GM19463 (cell line): ENCODE results near the gene EPS8L3.

Experiments used
- ATAC-seq: cut with Tn5 transposase; IDR thresholded peaks from one replicate; pipeline ENCODE4 v1.9.1; 2021; ENCODE audit warnings: mild to moderate bottlenecking, moderate library complexity; ENCODE audit not compliant: unreplicated experiment

EPS8L3 gene

GRCh38 chr1:109793486-109794318, 30.0 kb upstream of the EPS8L3 start:
- ATAC-seq = no peak

DNA sequence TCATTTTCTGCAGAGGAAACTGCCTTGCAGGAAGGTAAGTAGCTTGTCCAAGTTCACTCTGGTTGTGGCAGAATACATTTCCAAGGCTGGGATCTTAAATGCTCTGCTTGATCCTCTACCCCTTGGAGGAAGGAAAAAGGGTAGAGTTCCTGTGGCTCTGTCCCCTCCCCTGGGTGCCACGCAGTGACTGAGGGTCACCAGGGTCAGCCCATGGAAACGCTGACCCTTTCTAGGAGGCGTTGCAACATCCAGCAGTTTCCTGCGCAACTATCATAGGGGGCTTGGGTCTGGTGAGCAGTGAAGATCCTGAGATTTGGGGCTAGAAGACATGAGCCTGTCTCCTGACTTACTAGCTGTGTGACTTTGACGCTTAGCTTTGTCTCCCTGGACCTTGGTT, 29.4 kb upstream of the EPS8L3 start:
- ATAC-seq = no peak

- ATAC-seq = no peak
These were observed 28.5 kb upstream of the EPS8L3 start for GRCh38 chr1:109792056-109792831.

GRCh38 chr1:109791495-109792043, 27.8 kb upstream of the EPS8L3 start:
- ATAC-seq = no peak

GRCh38 chr1:109790735-109791494, 27.2 kb upstream of the EPS8L3 start:
- ATAC-seq = peak; percentile 86

DNA sequence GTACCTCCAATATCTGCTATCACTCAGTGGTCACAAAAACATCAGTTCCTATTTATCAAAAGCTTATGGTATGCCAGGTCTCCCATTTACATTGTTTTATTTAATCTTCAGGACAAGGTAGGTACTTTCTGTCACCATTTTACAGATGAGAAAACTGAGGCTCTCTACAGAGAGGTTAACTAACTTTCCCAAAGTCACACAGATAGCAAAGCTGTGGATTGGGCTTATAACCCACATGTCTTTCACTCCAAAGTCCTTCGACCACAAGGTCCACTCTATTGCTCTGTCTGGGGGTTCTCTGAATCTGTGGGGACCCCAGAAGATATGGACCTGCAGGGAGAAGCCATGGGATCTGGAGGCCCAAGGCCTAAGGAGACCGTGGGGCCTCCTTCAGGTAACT, 26.6 kb upstream of the EPS8L3 start:
- no peak for ATAC-seq

- no peak for ATAC-seq
These were observed 25.9 kb upstream of the EPS8L3 start for GRCh38 chr1:109789551-109790180.

DNA sequence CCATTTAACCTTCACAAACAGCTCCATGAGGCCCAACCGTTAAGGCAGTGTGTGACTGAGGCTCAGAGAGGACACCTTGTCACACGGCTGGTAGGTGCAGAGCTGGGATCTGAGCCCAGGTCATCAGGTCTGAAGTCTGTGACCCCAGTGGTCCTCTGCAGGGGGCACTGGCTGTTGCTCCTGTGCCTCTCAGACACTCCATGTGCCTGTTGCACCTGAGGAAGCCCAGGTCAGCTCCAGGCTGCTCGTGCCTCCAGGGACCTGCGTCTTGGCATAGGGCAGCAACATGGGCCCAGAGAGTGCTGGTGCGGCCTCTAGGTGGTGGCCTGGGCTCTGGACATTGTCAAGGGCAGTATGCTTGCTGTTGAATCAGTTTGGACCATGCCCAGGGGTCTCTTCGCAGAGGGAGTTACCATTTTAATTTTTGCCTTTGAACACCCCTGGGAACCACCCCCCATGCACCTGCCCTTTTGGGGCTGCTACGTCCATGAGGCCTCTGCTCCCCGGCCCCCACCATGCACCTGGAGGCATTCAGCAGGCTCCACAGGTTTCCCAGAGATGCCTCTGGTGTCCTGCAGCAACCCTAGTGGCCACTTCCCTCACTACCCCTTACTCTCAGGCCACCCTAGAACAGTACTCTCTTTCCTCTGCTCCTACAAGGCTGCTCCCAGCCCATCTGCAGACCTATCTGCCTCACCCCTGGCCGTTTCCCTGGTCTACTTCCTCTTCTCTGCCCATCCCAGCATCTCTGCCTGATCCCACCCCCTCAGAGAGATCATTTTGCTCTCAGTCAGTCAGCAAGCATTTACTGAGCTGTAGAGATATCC, 25.2 kb upstream of the EPS8L3 start:
- no peak for ATAC-seq

GRCh38 chr1:109787845-109788601, 24.3 kb upstream of the EPS8L3 start:
- ATAC-seq = no peak

DNA sequence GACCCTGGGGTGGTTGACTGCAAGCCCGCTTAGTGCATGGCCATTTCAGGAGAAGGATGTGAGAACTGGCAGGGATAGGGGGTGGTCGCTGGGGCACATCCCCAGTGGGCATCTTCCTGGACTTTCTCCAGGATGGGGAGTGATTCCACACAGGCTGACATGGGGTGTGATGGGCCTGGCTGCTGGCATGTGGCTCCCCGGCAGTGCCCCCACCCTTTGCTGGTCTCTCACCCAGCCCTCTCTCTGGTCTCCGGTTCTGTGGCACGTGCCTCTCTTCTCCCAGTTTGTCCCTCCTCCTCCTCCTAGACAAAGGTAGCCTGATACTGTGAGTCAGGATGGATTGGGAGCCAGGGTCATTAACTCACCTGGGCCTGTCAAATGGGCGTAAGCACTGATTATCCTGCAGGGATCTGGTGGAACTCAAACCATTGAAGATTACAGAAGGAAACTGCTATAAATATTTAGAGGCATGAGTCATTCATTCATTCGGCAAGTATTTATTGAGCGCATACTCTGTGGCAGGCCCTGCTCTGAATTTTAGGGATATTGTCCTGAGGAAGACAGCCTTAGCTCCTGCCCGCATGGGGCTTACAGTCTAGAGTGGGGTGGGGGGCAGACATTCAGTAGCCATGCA, 23.6 kb upstream of the EPS8L3 start:
- no peak for ATAC-seq

DNA sequence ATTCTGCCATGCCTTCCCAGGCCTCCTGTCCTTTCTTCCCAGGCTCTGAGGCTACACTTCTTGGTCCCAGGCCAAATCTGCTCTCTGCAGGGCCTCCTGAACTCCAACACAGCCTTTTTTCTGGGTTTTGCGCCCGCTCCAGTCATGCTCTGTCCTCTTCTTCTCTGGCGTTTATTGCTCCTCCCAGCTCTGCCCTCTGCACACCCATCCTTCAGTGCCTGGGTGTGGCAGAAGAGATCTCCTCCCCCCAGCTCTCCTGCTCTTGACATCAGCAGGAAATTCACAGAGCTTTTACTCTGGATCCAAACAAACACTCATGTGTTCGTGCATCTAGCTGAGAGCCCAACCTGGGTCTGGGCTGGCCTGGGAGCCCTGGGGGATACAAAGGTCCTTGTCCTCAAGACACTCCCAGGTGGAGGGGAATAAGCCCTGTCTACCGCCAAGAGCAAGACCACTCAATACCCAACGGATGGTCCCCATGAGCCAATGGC, 22.9 kb upstream of the EPS8L3 start:
- ATAC-seq = no peak

- no peak for ATAC-seq
These were observed 22.4 kb upstream of the EPS8L3 start for GRCh38 chr1:109786112-109786480.

GRCh38 chr1:109785446-109786111, 21.9 kb upstream of the EPS8L3 start:
- no peak for ATAC-seq

DNA sequence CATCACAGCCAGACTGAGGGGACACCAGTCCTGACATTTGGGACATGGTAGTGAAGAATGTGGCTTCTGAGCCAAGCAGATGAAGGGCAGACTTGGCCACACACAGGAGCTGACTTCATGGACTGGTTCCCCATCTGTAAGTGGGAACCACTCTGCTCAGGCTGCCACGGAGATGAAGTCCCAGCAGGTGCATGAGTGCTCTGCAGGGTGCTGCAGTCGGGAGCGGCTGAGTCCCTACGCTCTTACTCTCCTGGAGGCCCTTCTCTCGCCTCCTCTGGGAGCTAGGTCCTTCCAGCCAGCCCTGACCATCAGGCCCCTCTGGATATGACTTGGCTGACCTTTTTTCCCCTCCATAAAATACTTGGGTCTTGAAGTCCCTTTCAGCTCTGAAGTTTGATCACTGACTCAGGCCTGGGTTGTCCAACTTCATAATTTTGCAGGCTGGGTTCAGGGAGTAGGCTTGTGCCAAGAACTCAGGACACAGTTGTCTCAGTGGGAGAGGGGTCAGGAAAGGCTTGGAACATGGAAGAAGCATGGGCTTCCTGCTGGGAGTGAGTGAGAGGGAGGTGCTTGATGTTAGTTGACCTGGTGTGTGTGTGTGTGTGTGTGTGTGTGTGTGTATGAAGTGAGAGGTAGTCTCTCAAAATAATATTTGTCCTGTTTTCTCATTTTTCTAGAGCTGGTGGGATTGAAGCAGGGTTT, 21.0 kb upstream of the EPS8L3 start:
- ATAC-seq = no peak

DNA sequence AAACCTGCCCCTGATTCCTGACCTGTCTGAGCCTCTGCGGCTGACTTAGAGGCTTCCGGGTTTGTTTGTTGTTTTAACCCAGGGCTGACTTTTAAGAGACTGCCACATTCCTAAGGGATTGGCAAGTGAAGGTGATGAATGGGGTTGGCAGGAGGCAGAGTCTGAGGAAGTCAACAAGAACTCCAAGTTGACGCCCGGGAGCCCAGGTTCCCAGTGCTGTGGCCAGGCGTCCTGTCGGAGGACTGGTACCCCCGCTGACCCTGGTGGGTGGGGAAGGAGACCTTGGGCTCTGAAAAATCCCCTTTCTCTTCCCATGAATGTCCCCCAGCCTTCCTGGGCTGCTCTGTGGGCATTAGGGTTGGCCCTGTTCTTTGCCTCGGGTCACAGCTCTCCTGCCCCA, 19.7 kb upstream of the EPS8L3 start:
- no peak for ATAC-seq

GRCh38 chr1:109782927-109783326, 19.2 kb upstream of the EPS8L3 start:
- no peak for ATAC-seq

- ATAC-seq = no peak
These were observed 18.8 kb upstream of the EPS8L3 start for GRCh38 chr1:109782514-109782913.
